Measurements from ENCODE around the gene STARD13.

Gene STARD13

GRCh38 chr13:33251131-33251661, 34.4 kb downstream of the STARD13 start:
- no peak for DNase-seq (ENCODE audit: low spot score)
- peak overlapping the region; percentile 14 for H3K4me3 ChIP-seq
- TF ChIP-seq CTCF (IDR thresholded peaks at IDR 0.05): no peak
- H3K27ac ChIP-seq: peak overlapping the region in 1 of 2 donors; percentile 43

- TF ChIP-seq CTCF (IDR thresholded peaks at IDR 0.05): no peak
- Histone ChIP-seq H3K27ac (peak overlapping the region in 1 of 2 donors; percentile 43), H3K4me3 (no peak overlapping the region)
- no peak for DNase-seq (ENCODE audit: low spot score)
These were observed 34.9 kb downstream of the STARD13 start for GRCh38 chr13:33250609-33251008.

GRCh38 chr13:33249894-33250293, 35.7 kb downstream of the STARD13 start:
- no peak overlapping the region for H3K4me3 ChIP-seq
- TF ChIP-seq CTCF (IDR thresholded peaks at IDR 0.05): no peak
- DNase-seq (ENCODE audit: low spot score): no peak
- H3K27ac ChIP-seq: no peak overlapping the region

- no peak for TF ChIP-seq CTCF (IDR thresholded peaks at IDR 0.05)
- Histone ChIP-seq H3K27ac (no peak overlapping the region), H3K4me3 (no peak overlapping the region)
- no peak for DNase-seq (ENCODE audit: low spot score)
These were observed 36.5 kb downstream of the STARD13 start for GRCh38 chr13:33249066-33249465.

DNA sequence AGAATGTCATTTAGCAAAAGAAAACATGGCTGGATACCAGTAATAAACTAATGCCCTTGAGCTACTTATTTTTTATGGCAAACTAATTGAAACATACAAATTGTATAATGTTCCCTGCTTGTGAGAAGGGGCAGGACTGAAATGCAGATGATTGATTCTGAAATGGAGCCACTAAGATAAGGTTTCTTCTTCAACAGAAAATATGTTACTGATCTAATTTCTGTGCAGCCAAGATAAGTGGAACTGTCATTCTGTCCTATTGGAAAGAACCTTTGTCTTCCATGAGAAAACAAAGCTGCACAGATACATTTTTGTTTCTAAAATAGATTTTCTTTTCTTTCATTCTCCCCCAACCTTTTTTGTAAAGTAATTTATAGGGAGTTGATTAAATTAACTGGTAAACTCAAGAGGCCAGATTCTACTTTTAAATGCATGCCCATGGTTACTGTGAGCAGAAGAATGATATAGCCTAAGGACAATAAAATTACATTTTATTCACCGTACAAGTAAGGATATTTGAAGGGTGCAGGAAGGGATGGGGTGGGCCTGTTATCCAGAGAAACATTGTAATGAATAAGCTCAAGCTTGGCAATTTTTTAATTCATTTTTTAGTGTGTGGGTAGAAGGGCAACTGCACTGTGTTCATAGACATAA, 39.9 kb downstream of the STARD13 start:
- TF ChIP-seq CTCF (IDR thresholded peaks at IDR 0.05): no peak
- no peak for DNase-seq (ENCODE audit: low spot score)
- no peak overlapping the region for H3K4me3 ChIP-seq
- no peak overlapping the region for H3K27ac ChIP-seq

- no peak overlapping the region for H3K4me3 ChIP-seq
- TF ChIP-seq CTCF (IDR thresholded peaks at IDR 0.05): no peak
- H3K27ac ChIP-seq: no peak overlapping the region
- no peak for DNase-seq (ENCODE audit: low spot score)
These were observed 40.7 kb downstream of the STARD13 start for GRCh38 chr13:33244907-33245287.

GRCh38 chr13:33244210-33244906, 41.2 kb downstream of the STARD13 start:
- Histone ChIP-seq H3K4me3 (no peak overlapping the region), H3K27ac (no peak overlapping the region)
- TF ChIP-seq CTCF (IDR thresholded peaks at IDR 0.05): no peak
- DNase-seq (ENCODE audit: low spot score): no peak
